Measurements from ENCODE around the gene DENND4A. TPM values are rescaled to one million over a fixed set of nuclear protein-coding genes. Genes with fewer than 3 reads are reported as not detected.
"Not testable (repeated sequence)": the region's sequence is repeated elsewhere in the genome, so short reads cannot be mapped to it uniquely, and the experiment has no call there.

Gene DENND4A
- total RNA-seq, 1 donor from 2014 or later: 21.9 TPM

- no peak for TF ChIP-seq CTCF (IDR thresholded peaks at IDR 0.05)
- H3K27me3 ChIP-seq: no peaks in the 10 kb centered on the region
- H3K4me1 ChIP-seq: no peaks in the 10 kb centered on the region
- no peak overlapping the region for H3K27ac ChIP-seq
- no peak overlapping the region for H3K4me3 ChIP-seq
- H3K9me3 ChIP-seq: no peaks in the 10 kb centered on the region
- intact Hi-C loops (cut with DNase I): no loop called here
- DNase-seq (ENCODE audit: low spot score in 2 of 2): no peak
- peaks cover 10 to 13% of the 10 kb centered on the region in 2 donors for H3K36me3 ChIP-seq
These were observed 48.3 kb downstream of the DENND4A start for GRCh38 chr15:65743637-65744252.

- DNase-seq (ENCODE audit: low spot score in 2 of 2): no peak
- intact Hi-C loops (cut with DNase I): no loop called here
- Histone ChIP-seq H3K36me3 (peaks cover 17 to 19% of the 10 kb centered on the region in 2 donors), H3K27me3 (no peaks in the 10 kb centered on the region), H3K4me3 (no peak overlapping the region), H3K4me1 (no peaks in the 10 kb centered on the region), H3K9me3 (no peaks in the 10 kb centered on the region), H3K27ac (no peak overlapping the region)
- no peak for TF ChIP-seq CTCF (IDR thresholded peaks at IDR 0.05)
These were observed 51.9 kb downstream of the DENND4A start for GRCh38 chr15:65740148-65740547.

GRCh38 chr15:65738649-65739048 is 53.4 kb downstream of the DENND4A start:
- Histone ChIP-seq H3K9me3 (no peaks in the 10 kb centered on the region), H3K36me3 (peaks cover 22 to 24% of the 10 kb centered on the region in 2 donors)

GRCh38 chr15:65733599-65733998 is 58.5 kb downstream of the DENND4A start:
- not testable (repeated sequence) for H3K4me3 ChIP-seq; H3K27ac ChIP-seq; H3K4me1 ChIP-seq; DNase-seq (ENCODE audit: low spot score in 2 of 2); H3K27me3 ChIP-seq; H3K9me3 ChIP-seq
- intact Hi-C loops (cut with DNase I): loop anchor here (2.0 to 5.0 kb wide), 2 partner anchors 73 to 504 kb away; no protein-coding TSS in a partner anchor
- peaks cover 16 to 22% of the 10 kb centered on the region in 2 donors for H3K36me3 ChIP-seq

More at GRCh38 chr15:65738649-65739048, 53.4 kb downstream of the DENND4A start:
- H3K27me3 ChIP-seq: no peaks in the 10 kb centered on the region
- H3K4me1 ChIP-seq: no peaks in the 10 kb centered on the region
- intact Hi-C loops (cut with DNase I): no loop called here
- no peak overlapping the region for H3K27ac ChIP-seq
- no peak for DNase-seq (ENCODE audit: low spot score in 2 of 2)
- no peak for TF ChIP-seq CTCF (IDR thresholded peaks at IDR 0.05)
- no peak overlapping the region for H3K4me3 ChIP-seq

GRCh38 chr15:65732698-65733097 is 59.4 kb downstream of the DENND4A start:
- Histone ChIP-seq H3K36me3 (peaks cover 20 to 27% of the 10 kb centered on the region in 2 donors), H3K27me3 (no peaks in the 10 kb centered on the region), H3K4me1 (no peaks in the 10 kb centered on the region), H3K9me3 (no peaks in the 10 kb centered on the region), H3K4me3 (no peak overlapping the region), H3K27ac (no peak overlapping the region)
- intact Hi-C loops (cut with DNase I): loop anchor here (2.0 to 5.0 kb wide), 2 partner anchors 74 to 505 kb away; no protein-coding TSS in a partner anchor
- no peak for DNase-seq (ENCODE audit: low spot score in 2 of 2)
- no peak for TF ChIP-seq CTCF (IDR thresholded peaks at IDR 0.05)

GRCh38 chr15:65731926-65732325 is 60.2 kb downstream of the DENND4A start:
- Histone ChIP-seq H3K27me3 (no peaks in the 10 kb centered on the region), H3K4me3 (no peak overlapping the region), H3K4me1 (no peaks in the 10 kb centered on the region), H3K9me3 (no peaks in the 10 kb centered on the region), H3K36me3 (peaks cover 23 to 31% of the 10 kb centered on the region in 2 donors), H3K27ac (no peak overlapping the region)
- TF ChIP-seq CTCF (IDR thresholded peaks at IDR 0.05): no peak
- intact Hi-C loops (cut with DNase I): loop anchor here (2.0 to 5.0 kb wide), 2 partner anchors 75 to 505 kb away; no protein-coding TSS in a partner anchor
- no peak for DNase-seq (ENCODE audit: low spot score in 2 of 2)
